OCI-LY7 (cell line): ENCODE data around the gene SLC5A9.

Source experiments
- EZH2phosphoT487 ChIP-seq: fragments of 200-600 bp; sonication (generic); IDR thresholded peaks from 2 replicates; pipeline ENCODE4 v1.6.1; 2018; ENCODE audit warnings: low read depth, borderline replicate concordance, mild to moderate bottlenecking, mixed run types, antibody characterized with exemption, low read length, moderate library complexity, mixed read lengths
- TF ChIP-seq, protein P1 (sequence below): fragments of 200-600 bp; sonication (generic); conservative IDR thresholded peaks from 2 replicates; pipeline ENCODE4 v1.5.1; 2014; ENCODE audit warnings: mild to moderate bottlenecking, antibody characterized with exemption, low read length, moderate library complexity, mixed read lengths

- TF ChIP-seq, protein P1, sequence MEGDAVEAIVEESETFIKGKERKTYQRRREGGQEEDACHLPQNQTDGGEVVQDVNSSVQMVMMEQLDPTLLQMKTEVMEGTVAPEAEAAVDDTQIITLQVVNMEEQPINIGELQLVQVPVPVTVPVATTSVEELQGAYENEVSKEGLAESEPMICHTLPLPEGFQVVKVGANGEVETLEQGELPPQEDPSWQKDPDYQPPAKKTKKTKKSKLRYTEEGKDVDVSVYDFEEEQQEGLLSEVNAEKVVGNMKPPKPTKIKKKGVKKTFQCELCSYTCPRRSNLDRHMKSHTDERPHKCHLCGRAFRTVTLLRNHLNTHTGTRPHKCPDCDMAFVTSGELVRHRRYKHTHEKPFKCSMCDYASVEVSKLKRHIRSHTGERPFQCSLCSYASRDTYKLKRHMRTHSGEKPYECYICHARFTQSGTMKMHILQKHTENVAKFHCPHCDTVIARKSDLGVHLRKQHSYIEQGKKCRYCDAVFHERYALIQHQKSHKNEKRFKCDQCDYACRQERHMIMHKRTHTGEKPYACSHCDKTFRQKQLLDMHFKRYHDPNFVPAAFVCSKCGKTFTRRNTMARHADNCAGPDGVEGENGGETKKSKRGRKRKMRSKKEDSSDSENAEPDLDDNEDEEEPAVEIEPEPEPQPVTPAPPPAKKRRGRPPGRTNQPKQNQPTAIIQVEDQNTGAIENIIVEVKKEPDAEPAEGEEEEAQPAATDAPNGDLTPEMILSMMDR, result no peak
- no peak for TF ChIP-seq EZH2phosphoT487
Measured at GRCh38 chr1:48292706-48293105, 70.2 kb downstream of the SLC5A9 start.
